ENCODE measurements around the gene LMCD1.

LMCD1 gene

DNA sequence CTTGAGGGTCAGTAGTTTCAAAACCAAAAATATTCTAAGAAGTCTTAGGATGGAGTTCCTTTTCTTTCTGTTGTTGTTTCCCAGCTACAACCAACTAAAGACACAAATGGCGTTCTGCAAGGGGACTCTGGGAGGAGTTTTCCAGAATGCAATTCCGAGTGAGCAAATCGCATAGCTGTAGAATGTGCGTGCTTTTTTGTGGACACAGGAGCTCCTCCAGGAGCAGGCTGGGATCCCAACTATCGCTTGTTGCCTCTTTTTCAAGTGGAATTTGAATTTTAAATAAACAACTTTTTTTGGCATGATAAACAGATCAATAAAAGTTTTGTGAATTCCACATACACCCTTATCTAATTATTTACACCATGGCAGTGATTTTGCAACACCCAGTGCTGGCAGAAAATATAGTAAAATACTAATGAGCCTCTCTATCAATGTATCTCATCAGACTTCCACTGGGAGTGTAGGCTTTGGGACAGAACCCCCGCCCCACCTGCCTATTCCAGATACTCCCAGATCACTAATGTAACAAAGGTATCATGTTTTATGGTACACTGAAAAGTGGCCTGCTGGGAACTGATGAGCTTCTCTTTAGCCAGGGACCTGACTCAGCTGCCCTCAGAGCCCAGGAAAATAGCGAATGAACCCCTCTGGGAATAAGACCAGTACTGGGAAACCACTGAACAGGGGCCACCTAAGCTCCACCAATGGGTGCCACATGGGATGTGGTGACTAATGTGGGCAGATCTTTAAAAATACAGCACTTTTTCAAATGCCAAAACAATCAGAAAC is 66.4 kb downstream of the LMCD1 start:
- Histone ChIP-seq H3K4me3 (replicated peaks; ENCODE audit: insufficient read depth, low read length) (no peak overlapping the region), H3K27me3 (ENCODE audit: insufficient read depth, poor library complexity, severe bottlenecking) (no peaks in the 10 kb centered on the region)
- TF ChIP-seq, protein P1, sequence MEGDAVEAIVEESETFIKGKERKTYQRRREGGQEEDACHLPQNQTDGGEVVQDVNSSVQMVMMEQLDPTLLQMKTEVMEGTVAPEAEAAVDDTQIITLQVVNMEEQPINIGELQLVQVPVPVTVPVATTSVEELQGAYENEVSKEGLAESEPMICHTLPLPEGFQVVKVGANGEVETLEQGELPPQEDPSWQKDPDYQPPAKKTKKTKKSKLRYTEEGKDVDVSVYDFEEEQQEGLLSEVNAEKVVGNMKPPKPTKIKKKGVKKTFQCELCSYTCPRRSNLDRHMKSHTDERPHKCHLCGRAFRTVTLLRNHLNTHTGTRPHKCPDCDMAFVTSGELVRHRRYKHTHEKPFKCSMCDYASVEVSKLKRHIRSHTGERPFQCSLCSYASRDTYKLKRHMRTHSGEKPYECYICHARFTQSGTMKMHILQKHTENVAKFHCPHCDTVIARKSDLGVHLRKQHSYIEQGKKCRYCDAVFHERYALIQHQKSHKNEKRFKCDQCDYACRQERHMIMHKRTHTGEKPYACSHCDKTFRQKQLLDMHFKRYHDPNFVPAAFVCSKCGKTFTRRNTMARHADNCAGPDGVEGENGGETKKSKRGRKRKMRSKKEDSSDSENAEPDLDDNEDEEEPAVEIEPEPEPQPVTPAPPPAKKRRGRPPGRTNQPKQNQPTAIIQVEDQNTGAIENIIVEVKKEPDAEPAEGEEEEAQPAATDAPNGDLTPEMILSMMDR (IDR thresholded peaks at IDR 0.05; ENCODE audit: insufficient read depth, low read length), result no peak
- no peak for TF ChIP-seq REST (IDR thresholded peaks at IDR 0.05; ENCODE audit: insufficient replicate concordance, low read depth)
- no peak for TF ChIP-seq SPI1 (IDR thresholded peaks at IDR 0.05; ENCODE audit: borderline replicate concordance, low read depth)
- TF ChIP-seq POLR2AphosphoS5 (IDR thresholded peaks at IDR 0.05; ENCODE audit: low read depth), result no peak
- no peak for TF ChIP-seq GABPA (IDR thresholded peaks at IDR 0.05; ENCODE audit: low read depth)

DNA sequence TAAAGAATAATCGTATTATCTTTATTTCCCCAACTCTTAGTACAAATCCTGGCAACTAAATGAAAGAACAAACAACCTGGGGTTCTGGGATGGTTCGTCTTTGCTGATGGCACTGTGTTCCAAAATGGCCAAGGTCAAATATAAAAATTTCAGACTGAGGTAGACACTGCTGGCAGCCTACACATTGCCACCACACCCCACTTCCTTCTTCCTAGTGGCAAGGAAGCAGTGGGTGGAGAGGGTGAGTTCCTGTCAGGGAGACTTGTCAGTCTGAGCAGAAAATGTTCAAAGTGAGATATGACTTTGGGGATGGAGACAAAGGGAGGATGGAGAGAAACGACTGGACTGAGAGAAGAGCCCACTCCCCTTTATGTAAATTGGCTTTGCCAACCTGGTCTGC is 69.6 kb downstream of the LMCD1 start:
- TF ChIP-seq, protein P1 (IDR thresholded peaks at IDR 0.05; ENCODE audit: insufficient read depth, low read length), result no peak
- TF ChIP-seq SPI1 (IDR thresholded peaks at IDR 0.05; ENCODE audit: borderline replicate concordance, low read depth) (peak; percentile 86), REST (IDR thresholded peaks at IDR 0.05; ENCODE audit: insufficient replicate concordance, low read depth) (no peak)
- peak in 1 of 2 experiments; percentile 52 for DNase-seq (ENCODE audit: low read depth in 1 of 2, low spot score in 1 of 2)
- no peak overlapping the region for H3K4me3 ChIP-seq (replicated peaks; ENCODE audit: insufficient read depth, low read length)
- no peaks in the 10 kb centered on the region for H3K27me3 ChIP-seq (ENCODE audit: insufficient read depth, poor library complexity, severe bottlenecking)
- H3K27ac ChIP-seq (replicated peaks), result no peak overlapping the region

More for the DNA sequence above, 66.4 kb downstream of the LMCD1 start:
- no peak overlapping the region for H3K27ac ChIP-seq (replicated peaks)
- no peak for DNase-seq (ENCODE audit: low read depth in 1 of 2, low spot score in 1 of 2)

DNA sequence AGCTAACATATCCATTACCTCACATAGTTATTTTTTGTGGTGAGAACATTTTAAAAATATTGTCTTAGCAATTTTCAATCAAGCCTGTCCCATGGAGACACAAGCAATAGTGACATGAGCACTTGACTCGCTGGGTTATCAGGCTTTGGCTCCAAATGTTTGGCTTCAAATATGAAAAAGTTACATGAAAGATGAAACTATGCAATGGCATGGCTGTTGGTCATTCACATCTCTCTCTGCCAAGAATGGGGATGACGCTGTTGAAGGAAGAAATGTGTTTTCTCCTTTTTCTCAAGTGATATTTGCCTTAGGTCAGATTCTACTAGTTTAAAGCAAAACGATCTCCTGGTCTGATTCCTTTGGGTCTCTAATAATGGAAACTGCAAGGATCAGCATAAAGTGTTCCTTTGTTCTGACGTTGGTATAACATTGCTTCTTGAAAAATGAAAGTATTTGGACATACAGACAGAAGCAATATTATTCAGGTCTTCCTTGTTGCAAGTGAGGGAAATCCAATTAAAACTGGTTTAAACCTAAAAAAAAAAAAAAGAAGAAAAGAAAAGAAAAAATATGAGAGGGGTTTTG is 71.8 kb downstream of the LMCD1 start:
- TF ChIP-seq SPI1 (IDR thresholded peaks at IDR 0.05; ENCODE audit: borderline replicate concordance, low read depth), result no peak
- TF ChIP-seq REST (IDR thresholded peaks at IDR 0.05; ENCODE audit: insufficient replicate concordance, low read depth), result no peak
- TF ChIP-seq, protein P1 (IDR thresholded peaks at IDR 0.05; ENCODE audit: insufficient read depth, low read length), result no peak
- TF ChIP-seq POLR2AphosphoS5 (IDR thresholded peaks at IDR 0.05; ENCODE audit: low read depth), result no peak
- TF ChIP-seq GABPA (IDR thresholded peaks at IDR 0.05; ENCODE audit: low read depth), result no peak
- no peak overlapping the region for H3K4me3 ChIP-seq (replicated peaks; ENCODE audit: insufficient read depth, low read length)

More for the DNA sequence above, 71.8 kb downstream of the LMCD1 start:
- Histone ChIP-seq H3K27ac (replicated peaks) (no peak overlapping the region), H3K27me3 (ENCODE audit: insufficient read depth, poor library complexity, severe bottlenecking) (no peaks in the 10 kb centered on the region)
- no peak for DNase-seq (ENCODE audit: low read depth in 1 of 2, low spot score in 1 of 2)
